Measurements from ENCODE around the gene CDC14B.

- TF ChIP-seq CTCF (conservative IDR thresholded peaks at IDR 0.05; ENCODE audit: low read depth, low read length) (no peak), EZH2 (IDR thresholded peaks at IDR 0.05; ENCODE audit: low read length, unreplicated experiment) (no peak)
Measured at GRCh38 chr9:96498796-96499195, 120.8 kb downstream of the CDC14B start.

Data from PC-3 (cell line).